GM19467 (cell line): Measurements from ENCODE around the gene SLC22A1.

Source experiments
- ATAC-seq: cut with Tn5 transposase; IDR thresholded peaks from one replicate; pipeline ENCODE4 v1.9.1; 2021; ENCODE audit warnings: mild to moderate bottlenecking, moderate library complexity; ENCODE audit not compliant: unreplicated experiment

SLC22A1 gene

GRCh38 chr6:160167604-160168399, 46.2 kb downstream of the SLC22A1 start:
- ATAC-seq = no peak

- no peak for ATAC-seq
Measured at GRCh38 chr6:160170018-160170680, 48.5 kb downstream of the SLC22A1 start.

GRCh38 chr6:160172704-160173103, 51.1 kb downstream of the SLC22A1 start:
- no peak for ATAC-seq

GRCh38 chr6:160173806-160174527, 52.4 kb downstream of the SLC22A1 start:
- no peak for ATAC-seq

GRCh38 chr6:160174681-160175080, 53.1 kb downstream of the SLC22A1 start:
- no peak for ATAC-seq

GRCh38 chr6:160177220-160177619, 55.6 kb downstream of the SLC22A1 start:
- ATAC-seq = no peak

GRCh38 chr6:160178271-160178670, 56.7 kb downstream of the SLC22A1 start:
- no peak for ATAC-seq

GRCh38 chr6:160180706-160181105, 59.1 kb downstream of the SLC22A1 start:
- ATAC-seq = no peak

- ATAC-seq = no peak
Measured at GRCh38 chr6:160188773-160189172, 67.2 kb downstream of the SLC22A1 start.

- no peak for ATAC-seq
Measured at GRCh38 chr6:160190081-160190480, 68.5 kb downstream of the SLC22A1 start.

- no peak for ATAC-seq
Measured at GRCh38 chr6:160190973-160191372, 69.4 kb downstream of the SLC22A1 start.

- ATAC-seq = no peak
Measured at GRCh38 chr6:160192840-160193239, 71.2 kb downstream of the SLC22A1 start.

- no peak for ATAC-seq
Measured at GRCh38 chr6:160194808-160195207, 73.2 kb downstream of the SLC22A1 start.

- no peak for ATAC-seq
Measured at GRCh38 chr6:160197662-160198061, 76.0 kb downstream of the SLC22A1 start.

GRCh38 chr6:160198606-160199211, 77.1 kb downstream of the SLC22A1 start:
- peak; percentile 96 for ATAC-seq

- ATAC-seq = no peak
Measured at GRCh38 chr6:160201061-160201460, 79.4 kb downstream of the SLC22A1 start.

GRCh38 chr6:160202411-160202810, 80.8 kb downstream of the SLC22A1 start:
- no peak for ATAC-seq

GRCh38 chr6:160203076-160203475, 81.5 kb downstream of the SLC22A1 start:
- no peak for ATAC-seq

- ATAC-seq = no peak
Measured at GRCh38 chr6:160203522-160203921, 81.9 kb downstream of the SLC22A1 start.

- no peak for ATAC-seq
Measured at GRCh38 chr6:160203953-160204352, 82.3 kb downstream of the SLC22A1 start.

GRCh38 chr6:160204710-160205109, 83.1 kb downstream of the SLC22A1 start:
- ATAC-seq = no peak
